CD8-positive, alpha-beta memory T cell (primary cell): ENCODE data around the gene SLIT3. TPM values are rescaled to one million over a fixed set of nuclear protein-coding genes. Genes with fewer than 3 reads are reported as not detected.
A peak's percentile ranks its signal among the peaks of the same experiment; 100 is the strongest.

Experiments used
- CTCF ChIA-PET: fragments of 350-600 bp; sonication (Branson Sonifier 250); formaldehyde crosslinking; loops from one replicate; lab custom pipeline; 2021; ENCODE audit warnings: antibody characterized with exemption; lab: Charles Lee
- POLR2A ChIA-PET: fragments of 350-600 bp; sonication (Branson Sonifier 250); formaldehyde crosslinking; loops from one replicate; lab custom pipeline; 2021; ENCODE audit warnings: antibody characterized with exemption; lab: Charles Lee
- DNase-seq, 5 donors: peaks; one replicate each; pipeline versions ENCODE4 v3.0.0 to v3.0.0-alpha.2; 2020 to 2022; ENCODE audit warnings: mixed read lengths in 1 of 5
- H3K27ac ChIP-seq: one replicate; pipeline ENCODE4 v1.7.0; 2013; ENCODE audit warnings: low read depth, mild to moderate bottlenecking, low read length, moderate library complexity
- H3K27me3 ChIP-seq: 2 replicates; pipeline ENCODE4 v1.7.0; 2013; ENCODE audit warnings: low read length, mild to moderate bottlenecking; ENCODE audit not compliant: insufficient read depth, poor library complexity, severe bottlenecking
- H3K36me3 ChIP-seq: 2 replicates; pipeline ENCODE4 v1.7.0; 2013; ENCODE audit warnings: mild to moderate bottlenecking, low read length, moderate library complexity; ENCODE audit not compliant: insufficient read depth
- H3K4me1 ChIP-seq: 2 replicates; pipeline ENCODE4 v1.7.0; 2013; ENCODE audit warnings: mild to moderate bottlenecking, low read length, moderate library complexity; ENCODE audit not compliant: insufficient read depth
- H3K4me3 ChIP-seq: 2 replicates; pipeline ENCODE4 v1.7.0; 2013; ENCODE audit warnings: mild to moderate bottlenecking, low read length
- H3K9me3 ChIP-seq: 2 replicates; pipeline ENCODE4 v1.7.0; 2013; ENCODE audit warnings: mild to moderate bottlenecking, low read length
- H3K27ac Mint-ChIP-seq, 8 donors: one replicate each; pipeline ENCODE4 v1.8.0; 2020 to 2021; ENCODE audit warnings: mixed read lengths in 8 of 8, mild to moderate bottlenecking in 6 of 8, inconsistent platforms in 3 of 8, moderate library complexity in 3 of 8
- H3K27me3 Mint-ChIP-seq, 2 donors: one replicate each; pipeline ENCODE4 v1.8.0; 2020 to 2021; ENCODE audit warnings: mixed read lengths in 2 of 2, mild to moderate bottlenecking in 1 of 2, moderate library complexity in 1 of 2
- H3K36me3 Mint-ChIP-seq, 3 donors: one replicate each; pipeline ENCODE4 v1.8.0; 2020 to 2021; ENCODE audit warnings: mixed read lengths in 3 of 3, inconsistent platforms in 1 of 3, mild to moderate bottlenecking in 1 of 3
- H3K4me1 Mint-ChIP-seq, 3 donors: one replicate each; pipeline ENCODE4 v1.8.0; 2020 to 2021; ENCODE audit warnings: mixed read lengths in 3 of 3, inconsistent platforms in 1 of 3, mild to moderate bottlenecking in 1 of 3
- H3K4me3 Mint-ChIP-seq, 7 donors: one replicate each; pipeline ENCODE4 v1.8.0; 2020 to 2021; ENCODE audit warnings: mixed read lengths in 7 of 7, mild to moderate bottlenecking in 6 of 7, moderate library complexity in 4 of 7, inconsistent platforms in 2 of 7
- H3K9me3 Mint-ChIP-seq, 5 donors: one replicate each; pipeline ENCODE4 v1.8.0; 2020 to 2022; ENCODE audit warnings: mixed read lengths in 5 of 5, mild to moderate bottlenecking in 3 of 5, moderate library complexity in 2 of 5, inconsistent platforms in 1 of 5
- polyA plus RNA-seq: library from polyadenylated mRNA; unstranded; fragments of 300-500 nt; fragmentation: Illumina TruSeq; gene quantifications from one replicate; pipeline ENCODE4 v1.2.3, GENCODE V29; 2021
- total RNA-seq, 2 experiments: library from RNA; stranded (reverse); gene quantifications; one replicate each; pipeline ENCODE4 v1.2.3, GENCODE V29; 2021

Gene SLIT3
- total and polyA plus RNA-seq, 3 experiments from 2014 or later, result 0.49 to 0.72 TPM; not detected in 1

- DNase-seq, result no peak
- H3K9me3 Mint-ChIP-seq, result no peaks in the 10 kb centered on the region
- no peaks in the 10 kb centered on the region for H3K36me3 ChIP-seq
- no peaks in the 10 kb centered on the region for H3K4me1 Mint-ChIP-seq
- ChIA-PET POLR2A (no interaction called here), CTCF (no interaction called here)
- no peak overlapping the region for H3K4me3 ChIP-seq
- H3K27ac ChIP-seq, result no peak overlapping the region
- H3K27ac Mint-ChIP-seq, result no peak overlapping the region
- no peaks in the 10 kb centered on the region for H3K9me3 ChIP-seq
- no peak overlapping the region for H3K4me3 Mint-ChIP-seq
- no peaks in the 10 kb centered on the region for H3K4me1 ChIP-seq
- peaks cover 14 to 16% of the 10 kb centered on the region in 2 donors for H3K27me3 Mint-ChIP-seq
- no peaks in the 10 kb centered on the region for H3K36me3 Mint-ChIP-seq
- no peaks in the 10 kb centered on the region for H3K27me3 ChIP-seq
These were observed 639.1 kb downstream of the SLIT3 start for GRCh38 chr5:168661593-168662485.

DNA sequence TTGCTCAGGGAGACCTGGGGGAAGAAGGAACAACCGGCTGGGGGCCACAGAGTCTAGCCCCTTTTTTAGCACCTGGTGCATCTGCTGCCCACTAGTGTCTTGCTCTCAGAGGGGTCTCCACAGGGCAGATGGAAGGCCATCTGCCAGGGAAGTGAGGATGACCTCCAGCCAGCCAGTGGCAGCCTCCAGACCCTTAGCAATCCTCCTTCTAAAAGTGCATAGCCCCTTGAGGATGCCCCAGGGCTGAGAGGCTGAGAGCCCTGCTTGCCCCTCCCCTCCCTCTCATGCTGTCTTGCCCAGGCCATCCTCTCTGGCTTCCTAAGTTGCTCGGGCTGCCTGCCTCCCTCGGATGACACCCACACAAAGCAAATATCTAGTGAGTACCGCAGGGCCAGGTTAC lies 640.2 kb downstream of the SLIT3 start:
- Histone ChIP-seq H3K4me3 (no peak overlapping the region), H3K36me3 (no peaks in the 10 kb centered on the region), H3K4me1 (no peaks in the 10 kb centered on the region), H3K27ac (no peak overlapping the region), H3K9me3 (no peaks in the 10 kb centered on the region), H3K27me3 (no peaks in the 10 kb centered on the region)
- H3K27me3 Mint-ChIP-seq, result peaks cover 11 to 16% of the 10 kb centered on the region in 2 donors
- POLR2A ChIA-PET, result no interaction called here
- H3K9me3 Mint-ChIP-seq, result no peaks in the 10 kb centered on the region
- H3K4me1 Mint-ChIP-seq, result no peaks in the 10 kb centered on the region
- no peak overlapping the region for H3K27ac Mint-ChIP-seq
- H3K36me3 Mint-ChIP-seq, result no peaks in the 10 kb centered on the region
- DNase-seq, result no peak
- no peak overlapping the region for H3K4me3 Mint-ChIP-seq
- CTCF ChIA-PET, result no interaction called here

DNA sequence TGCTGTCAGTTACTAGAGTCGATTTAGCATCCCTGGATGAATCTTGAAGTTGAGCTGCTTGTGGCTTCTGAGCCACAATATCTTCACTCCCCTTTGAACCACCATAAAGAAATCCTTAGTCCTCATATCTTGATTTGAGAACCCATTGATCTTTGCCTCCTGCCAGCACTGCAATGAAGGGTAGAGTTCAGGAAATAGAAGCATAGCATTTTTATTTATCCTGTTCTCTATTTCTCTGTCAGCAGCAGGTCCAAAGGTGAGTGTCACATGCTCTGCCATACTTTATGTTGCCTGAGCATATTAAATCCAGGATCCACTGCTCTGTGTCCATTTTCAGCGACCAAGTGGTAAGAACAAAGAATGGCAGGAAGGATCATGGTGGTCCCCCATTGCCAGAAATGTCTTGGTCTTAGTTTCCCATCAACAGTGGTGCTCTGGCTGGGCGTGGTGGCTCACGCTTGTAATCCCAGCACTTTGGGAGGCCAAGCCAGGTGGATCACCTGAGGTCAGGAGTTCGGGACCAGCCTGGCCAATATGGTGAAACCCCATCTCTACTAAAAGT lies 641.6 kb downstream of the SLIT3 start:
- no peak overlapping the region for H3K4me3 Mint-ChIP-seq
- H3K27me3 Mint-ChIP-seq, result peaks cover 7 to 16% of the 10 kb centered on the region in 2 donors
- H3K4me1 Mint-ChIP-seq, result no peaks in the 10 kb centered on the region
- no peaks in the 10 kb centered on the region for H3K4me1 ChIP-seq
- H3K9me3 Mint-ChIP-seq, result no peaks in the 10 kb centered on the region
- ChIA-PET CTCF (no interaction called here), POLR2A (no interaction called here)
- no peak for DNase-seq
- no peaks in the 10 kb centered on the region for H3K9me3 ChIP-seq
- H3K36me3 Mint-ChIP-seq, result no peaks in the 10 kb centered on the region
- H3K27me3 ChIP-seq, result no peaks in the 10 kb centered on the region
- no peak overlapping the region for H3K27ac ChIP-seq
- no peak overlapping the region for H3K4me3 ChIP-seq
- no peaks in the 10 kb centered on the region for H3K36me3 ChIP-seq
- no peak overlapping the region for H3K27ac Mint-ChIP-seq

DNA sequence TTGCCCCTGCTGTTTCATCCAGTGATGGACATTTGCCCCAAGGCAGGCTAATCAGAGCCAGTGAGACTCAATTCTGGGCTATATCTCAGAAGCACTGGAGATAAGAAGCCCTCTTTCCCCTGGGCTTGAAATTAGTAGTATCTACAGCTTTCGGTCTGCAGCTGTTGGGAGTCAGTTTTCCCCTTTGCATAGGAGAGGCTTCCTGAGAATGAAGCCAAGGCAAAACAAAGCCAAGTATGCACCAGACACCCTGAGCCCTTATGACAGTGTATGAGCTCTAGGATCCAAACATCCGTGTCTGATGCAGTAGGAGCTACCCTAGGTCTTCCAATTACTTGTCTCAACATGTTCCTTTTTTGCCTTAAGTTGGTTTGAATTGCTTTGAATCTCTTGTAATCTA lies 642.5 kb downstream of the SLIT3 start:
- H3K4me3 ChIP-seq, result no peak overlapping the region
- H3K9me3 ChIP-seq, result no peaks in the 10 kb centered on the region
- Mint-ChIP-seq H3K27ac (peak overlapping the region in 1 of 8 donors; percentile 85), H3K27me3 (peaks cover 3 to 20% of the 10 kb centered on the region in 2 donors), H3K36me3 (no peaks in the 10 kb centered on the region), H3K4me3 (no peak overlapping the region), H3K4me1 (no peaks in the 10 kb centered on the region), H3K9me3 (no peaks in the 10 kb centered on the region)
- DNase-seq, result no peak
- ChIA-PET CTCF (no interaction called here), POLR2A (no interaction called here)
- H3K36me3 ChIP-seq, result no peaks in the 10 kb centered on the region
- no peaks in the 10 kb centered on the region for H3K4me1 ChIP-seq
- no peaks in the 10 kb centered on the region for H3K27me3 ChIP-seq
- no peak overlapping the region for H3K27ac ChIP-seq

DNA sequence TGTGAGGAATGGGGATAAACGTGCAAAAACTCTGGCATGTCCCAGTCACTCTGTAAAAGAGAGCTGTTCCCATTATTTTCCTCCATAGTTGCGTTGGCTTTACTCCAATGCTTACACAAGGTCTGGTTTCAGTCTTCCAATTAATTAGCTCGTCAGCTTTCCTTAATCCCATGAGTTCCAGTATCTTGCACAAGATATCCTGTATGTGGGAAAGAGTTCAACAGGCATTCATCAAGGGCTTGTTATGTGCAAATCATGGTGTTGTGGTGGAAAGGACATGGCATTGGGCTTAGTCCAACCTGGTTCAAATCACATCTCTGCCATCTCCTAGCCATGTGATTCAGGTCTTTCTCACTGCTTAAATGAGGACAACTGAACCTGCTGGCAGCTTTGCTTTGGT lies 644.3 kb downstream of the SLIT3 start:
- Mint-ChIP-seq H3K9me3 (no peaks in the 10 kb centered on the region), H3K36me3 (no peaks in the 10 kb centered on the region), H3K4me1 (no peaks in the 10 kb centered on the region), H3K27me3 (peaks cover 2 to 8% of the 10 kb centered on the region in 2 donors), H3K27ac (no peak overlapping the region), H3K4me3 (no peak overlapping the region)
- Histone ChIP-seq H3K36me3 (no peaks in the 10 kb centered on the region), H3K27me3 (no peaks in the 10 kb centered on the region), H3K27ac (no peak overlapping the region), H3K9me3 (no peaks in the 10 kb centered on the region), H3K4me3 (no peak overlapping the region), H3K4me1 (no peaks in the 10 kb centered on the region)
- ChIA-PET POLR2A (no interaction called here), CTCF (no interaction called here)
- DNase-seq, result no peak

DNA sequence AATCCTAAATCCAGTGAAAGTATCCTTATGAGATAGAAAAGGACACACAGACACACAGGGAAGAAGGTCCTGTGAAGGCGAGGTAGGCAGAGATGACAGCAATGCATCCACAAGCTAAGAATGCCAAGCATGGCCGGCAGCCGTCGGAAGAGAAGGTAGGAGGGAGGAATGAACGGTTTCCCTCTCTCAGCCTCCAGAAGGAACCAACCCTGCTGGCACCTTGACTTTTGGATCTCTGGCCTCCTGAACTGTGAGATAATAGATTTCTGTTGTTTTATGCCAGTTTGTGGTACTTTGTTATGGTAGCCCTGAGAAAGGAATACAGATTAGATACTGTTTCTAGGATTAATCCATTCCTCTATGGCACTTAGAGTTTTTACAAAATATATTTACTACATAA lies 645.6 kb downstream of the SLIT3 start:
- Histone ChIP-seq H3K27ac (no peak overlapping the region), H3K27me3 (no peaks in the 10 kb centered on the region), H3K4me1 (no peaks in the 10 kb centered on the region), H3K4me3 (no peak overlapping the region), H3K9me3 (no peaks in the 10 kb centered on the region), H3K36me3 (no peaks in the 10 kb centered on the region)
- ChIA-PET CTCF (no interaction called here), POLR2A (no interaction called here)
- Mint-ChIP-seq H3K9me3 (no peaks in the 10 kb centered on the region), H3K27ac (no peak overlapping the region), H3K36me3 (peaks cover 0 to 1% (median 0%) of the 10 kb centered on the region in 3 donors), H3K4me3 (no peak overlapping the region), H3K27me3 (peaks cover 2 to 4% of the 10 kb centered on the region in 2 donors), H3K4me1 (no peaks in the 10 kb centered on the region)
- no peak for DNase-seq

GRCh38 chr5:168654211-168654721 lies 646.7 kb downstream of the SLIT3 start:
- Histone ChIP-seq H3K4me3 (no peak overlapping the region), H3K9me3 (no peaks in the 10 kb centered on the region), H3K27me3 (no peaks in the 10 kb centered on the region), H3K4me1 (no peaks in the 10 kb centered on the region), H3K36me3 (no peaks in the 10 kb centered on the region), H3K27ac (no peak overlapping the region)
- peaks cover 0 to 2% (median 0%) of the 10 kb centered on the region in 5 donors for H3K9me3 Mint-ChIP-seq
- no peak overlapping the region for H3K4me3 Mint-ChIP-seq
- CTCF ChIA-PET, result no interaction called here
- H3K27me3 Mint-ChIP-seq, result peaks cover 4% of the 10 kb centered on the region in 2 donors
- POLR2A ChIA-PET, result no interaction called here
- no peak for DNase-seq
- peaks cover 0 to 2% (median 0%) of the 10 kb centered on the region in 3 donors for H3K36me3 Mint-ChIP-seq
- H3K27ac Mint-ChIP-seq, result no peak overlapping the region
- no peaks in the 10 kb centered on the region for H3K4me1 Mint-ChIP-seq

- Mint-ChIP-seq H3K36me3 (peaks cover 0 to 2% (median 0%) of the 10 kb centered on the region in 3 donors), H3K9me3 (peaks cover 0 to 5% (median 0%) of the 10 kb centered on the region in 5 donors), H3K4me3 (no peak overlapping the region), H3K4me1 (no peaks in the 10 kb centered on the region), H3K27ac (no peak overlapping the region), H3K27me3 (peaks cover 4 to 5% of the 10 kb centered on the region in 2 donors)
- ChIA-PET POLR2A (no interaction called here), CTCF (no interaction called here)
- DNase-seq, result no peak
- Histone ChIP-seq H3K27me3 (no peaks in the 10 kb centered on the region), H3K36me3 (no peaks in the 10 kb centered on the region), H3K4me1 (no peaks in the 10 kb centered on the region), H3K4me3 (no peak overlapping the region), H3K27ac (no peak overlapping the region), H3K9me3 (no peaks in the 10 kb centered on the region)
These were observed 647.3 kb downstream of the SLIT3 start for GRCh38 chr5:168653626-168654025.
